ENCODE measurements around the gene NPFF.

The NPFF gene

GRCh38 chr12:53513712-53514410 lies 6.6 kb upstream of the NPFF start:
- no peak for DNase-seq

- DNase-seq, result no peak
These were observed 3.0 kb upstream of the NPFF start for GRCh38 chr12:53510181-53510812.

- peak; percentile 85 for DNase-seq
These were observed 1.4 kb upstream of the NPFF start for GRCh38 chr12:53508534-53509170.

- DNase-seq, result no peak
These were observed 260 bp upstream of the NPFF start for GRCh38 chr12:53507603-53507885.

- DNase-seq, result no peak
These were observed 866 bp downstream of the NPFF start for GRCh38 chr12:53506450-53506785.

- no peak for DNase-seq
These were observed 1.5 kb downstream of the NPFF start for GRCh38 chr12:53505555-53506449.

GRCh38 chr12:53505086-53505485 lies 2.2 kb downstream of the NPFF start:
- DNase-seq, result no peak

- no peak for DNase-seq
These were observed 3.0 kb downstream of the NPFF start for GRCh38 chr12:53504004-53504920.

GRCh38 chr12:53502983-53503728 lies 4.1 kb downstream of the NPFF start:
- DNase-seq, result no peak

- DNase-seq, result no peak
These were observed 5.0 kb downstream of the NPFF start for GRCh38 chr12:53502331-53502730.

GRCh38 chr12:53501615-53502181 lies 5.6 kb downstream of the NPFF start:
- DNase-seq, result no peak

- peak; percentile 98 for DNase-seq
These were observed 6.3 kb downstream of the NPFF start, which contains the start of gene TARBP2 for GRCh38 chr12:53500776-53501614. Gene TARBP2 (plus strand): TSS chr12:53501283. CDS start chr12:53501409, 126 bp downstream.

- DNase-seq, result peak; percentile 20
These were observed 7.0 kb downstream of the NPFF start for GRCh38 chr12:53500142-53500775.

GRCh38 chr12:53499266-53500141 lies 7.8 kb downstream of the NPFF start, which contains the start of gene MAP3K12:
Gene MAP3K12 (minus strand): TSS chr12:53499458. CDS start chr12:53487391, 12,067 bp downstream.
- peak; percentile 69 for DNase-seq

- DNase-seq, result no peak
These were observed 9.1 kb downstream of the NPFF start for GRCh38 chr12:53498235-53498630.

- DNase-seq, result no peak
These were observed 9.8 kb downstream of the NPFF start for GRCh38 chr12:53497461-53497860.

- no peak for DNase-seq
These were observed 10.6 kb downstream of the NPFF start for GRCh38 chr12:53496752-53497032.

GRCh38 chr12:53495903-53496751 lies 11.2 kb downstream of the NPFF start:
- no peak for DNase-seq

Measured in RPMI8226 (cell line).